Smooth muscle cell (in vitro differentiated cells): ENCODE measurements around the gene RELA. TPM values are rescaled to one million over a fixed set of nuclear protein-coding genes. Genes with fewer than 3 reads are reported as not detected.
A peak's percentile ranks its signal among the peaks of the same experiment; 100 is the strongest.

Experiments
- DNase-seq: peaks from one replicate; lab custom pipeline; 2025; ENCODE audit not compliant: unreplicated experiment; lab: John Stamatoyannopoulos, UW
- H2AFZ ChIP-seq: fragments of 200-600 bp; sonication (generic); 2 replicates; pipeline ENCODE4 v1.6.0; 2016; ENCODE audit warnings: antibody characterized with exemption, low read depth, mild to moderate bottlenecking
- H3F3A ChIP-seq: fragments of 200-600 bp; sonication (generic); 2 replicates; pipeline ENCODE4 v1.6.0; 2017; ENCODE audit warnings: antibody characterized with exemption, low read depth
- H3K27ac ChIP-seq: fragments of 200-600 bp; sonication (generic); 2 replicates; pipeline ENCODE4 v1.5.1; 2016; ENCODE audit warnings: low read depth, mild to moderate bottlenecking
- H3K27me3 ChIP-seq: fragments of 200-600 bp; sonication (generic); 2 replicates; pipeline ENCODE4 v1.6.1; 2016; ENCODE audit warnings: low read depth, mild to moderate bottlenecking
- H3K36me3 ChIP-seq: fragments of 200-600 bp; sonication (generic); 2 replicates; pipeline ENCODE4 v1.5.1; 2016; ENCODE audit warnings: low read depth
- H3K4me1 ChIP-seq: fragments of 200-600 bp; sonication (generic); 2 replicates; pipeline ENCODE4 v1.5.1; 2016; ENCODE audit warnings: low read depth
- H3K4me2 ChIP-seq: fragments of 200-600 bp; sonication (generic); 2 replicates; pipeline ENCODE4 v1.6.0; 2016; ENCODE audit warnings: mild to moderate bottlenecking
- H3K4me3 ChIP-seq: fragments of 200-600 bp; sonication (generic); 2 replicates; pipeline ENCODE4 v1.5.1; 2016; ENCODE audit warnings: mild to moderate bottlenecking
- H3K79me2 ChIP-seq: fragments of 200-600 bp; sonication (generic); 2 replicates; pipeline ENCODE4 v1.6.0; 2016; ENCODE audit warnings: low read depth, mild to moderate bottlenecking
- H3K9ac ChIP-seq: fragments of 200-600 bp; sonication (generic); 2 replicates; pipeline ENCODE4 v1.6.0; 2016; ENCODE audit warnings: low read depth
- H3K9me3 ChIP-seq: fragments of 200-600 bp; sonication (generic); replicated peaks from 2 replicates; pipeline ENCODE4 v1.5.1; 2016; ENCODE audit warnings: low read depth
- H4K20me1 ChIP-seq: fragments of 200-600 bp; sonication (generic); 2 replicates; pipeline ENCODE4 v1.6.0; 2016; ENCODE audit warnings: low read depth
- WGBS: methylation state at CpG from one replicate; pipeline ENCODE4 v1.1.7; 2016; ENCODE audit warnings: low lambda C conversion rate; 5-methylcytosine and 5-hydroxymethylcytosine counted together
- polyA plus RNA-seq: library from polyadenylated mRNA; unstranded; fragments of >200 nt; fragmentation: Nextera tagmentation; extraction: Ambion mirVana; gene quantifications from 2 replicates; pipeline ENCODE4 v1.2.1, GENCODE V29; 2016
- total RNA-seq: library from RNA; depleted of rRNA; stranded (reverse); fragments of >200 nt; gene quantifications from 2 replicates; pipeline ENCODE4 v1.2.3, GENCODE V29; 2014
- TF ChIP-seq, protein P1 (sequence below): fragments of 200-600 bp; sonication (generic); IDR thresholded peaks from 2 replicates; pipeline ENCODE4 v1.5.1; 2017; ENCODE audit warnings: borderline replicate concordance, mild to moderate bottlenecking, antibody characterized with exemption; ENCODE audit not compliant: insufficient read depth, poor library complexity, severe bottlenecking

Gene RELA
- total and polyA plus RNA-seq, 2 experiments from 2014 or later: 41.7 to 82.8 TPM

DNA sequence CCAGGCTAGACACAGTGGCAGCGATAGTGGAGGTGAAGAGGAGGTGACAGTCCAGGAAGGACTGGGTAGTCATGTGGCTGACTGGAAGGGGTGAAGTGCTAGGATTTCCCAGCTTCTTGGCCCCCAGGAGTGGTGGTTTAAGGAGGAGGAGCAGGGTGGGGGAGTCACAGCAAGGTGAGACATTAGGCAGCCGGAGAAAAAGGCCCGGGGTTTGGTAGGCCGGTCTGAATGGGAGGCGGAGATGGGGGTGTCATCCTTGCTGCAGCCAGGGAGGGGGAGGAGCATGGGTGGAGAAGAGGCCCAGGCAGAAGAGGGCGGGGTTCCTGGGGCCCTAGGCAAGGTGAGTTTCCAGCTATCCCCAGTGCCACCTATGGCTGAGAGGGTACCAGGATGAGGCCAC is 18.7 kb downstream of the RELA start:
- 65% methylated on average over 6 of the region's 6 CpGs for WGBS
- no peaks in the 10 kb centered on the region for H3K79me2 ChIP-seq
- H3K4me1 ChIP-seq: no peaks in the 10 kb centered on the region
- H3K27me3 ChIP-seq: no peaks in the 10 kb centered on the region
- H3K9me3 ChIP-seq: no peaks in the 10 kb centered on the region
- H2AFZ ChIP-seq: no peak overlapping the region
- no peaks in the 10 kb centered on the region for H3K36me3 ChIP-seq
- H3K9ac ChIP-seq: no peak overlapping the region
- no peak overlapping the region for H3K4me3 ChIP-seq
- H3F3A ChIP-seq: no peaks in the 10 kb centered on the region
- TF ChIP-seq, protein P1, sequence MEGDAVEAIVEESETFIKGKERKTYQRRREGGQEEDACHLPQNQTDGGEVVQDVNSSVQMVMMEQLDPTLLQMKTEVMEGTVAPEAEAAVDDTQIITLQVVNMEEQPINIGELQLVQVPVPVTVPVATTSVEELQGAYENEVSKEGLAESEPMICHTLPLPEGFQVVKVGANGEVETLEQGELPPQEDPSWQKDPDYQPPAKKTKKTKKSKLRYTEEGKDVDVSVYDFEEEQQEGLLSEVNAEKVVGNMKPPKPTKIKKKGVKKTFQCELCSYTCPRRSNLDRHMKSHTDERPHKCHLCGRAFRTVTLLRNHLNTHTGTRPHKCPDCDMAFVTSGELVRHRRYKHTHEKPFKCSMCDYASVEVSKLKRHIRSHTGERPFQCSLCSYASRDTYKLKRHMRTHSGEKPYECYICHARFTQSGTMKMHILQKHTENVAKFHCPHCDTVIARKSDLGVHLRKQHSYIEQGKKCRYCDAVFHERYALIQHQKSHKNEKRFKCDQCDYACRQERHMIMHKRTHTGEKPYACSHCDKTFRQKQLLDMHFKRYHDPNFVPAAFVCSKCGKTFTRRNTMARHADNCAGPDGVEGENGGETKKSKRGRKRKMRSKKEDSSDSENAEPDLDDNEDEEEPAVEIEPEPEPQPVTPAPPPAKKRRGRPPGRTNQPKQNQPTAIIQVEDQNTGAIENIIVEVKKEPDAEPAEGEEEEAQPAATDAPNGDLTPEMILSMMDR: no peak
- H3K27ac ChIP-seq: no peak overlapping the region
- H4K20me1 ChIP-seq: peaks cover under 1% of the 10 kb centered on the region
- no peak overlapping the region for H3K4me2 ChIP-seq
- DNase-seq: no peak

- Histone ChIP-seq H3K27ac (no peak overlapping the region), H3K4me3 (no peak overlapping the region), H3F3A (peaks cover 5% of the 10 kb centered on the region), H3K4me2 (peak overlapping the region; percentile 13), H3K9ac (no peak overlapping the region), H3K27me3 (no peaks in the 10 kb centered on the region), H3K36me3 (no peaks in the 10 kb centered on the region), H3K79me2 (no peaks in the 10 kb centered on the region), H4K20me1 (peaks cover 11% of the 10 kb centered on the region), H3K4me1 (peaks cover 10% of the 10 kb centered on the region), H2AFZ (no peak overlapping the region), H3K9me3 (no peaks in the 10 kb centered on the region)
- DNase-seq: no peak
- 36% methylated on average over 39 of the region's 49 CpGs for WGBS
- TF ChIP-seq, protein P1: no peak
These were observed 20.6 kb downstream of the RELA start for GRCh38 chr11:65642014-65642671.

DNA sequence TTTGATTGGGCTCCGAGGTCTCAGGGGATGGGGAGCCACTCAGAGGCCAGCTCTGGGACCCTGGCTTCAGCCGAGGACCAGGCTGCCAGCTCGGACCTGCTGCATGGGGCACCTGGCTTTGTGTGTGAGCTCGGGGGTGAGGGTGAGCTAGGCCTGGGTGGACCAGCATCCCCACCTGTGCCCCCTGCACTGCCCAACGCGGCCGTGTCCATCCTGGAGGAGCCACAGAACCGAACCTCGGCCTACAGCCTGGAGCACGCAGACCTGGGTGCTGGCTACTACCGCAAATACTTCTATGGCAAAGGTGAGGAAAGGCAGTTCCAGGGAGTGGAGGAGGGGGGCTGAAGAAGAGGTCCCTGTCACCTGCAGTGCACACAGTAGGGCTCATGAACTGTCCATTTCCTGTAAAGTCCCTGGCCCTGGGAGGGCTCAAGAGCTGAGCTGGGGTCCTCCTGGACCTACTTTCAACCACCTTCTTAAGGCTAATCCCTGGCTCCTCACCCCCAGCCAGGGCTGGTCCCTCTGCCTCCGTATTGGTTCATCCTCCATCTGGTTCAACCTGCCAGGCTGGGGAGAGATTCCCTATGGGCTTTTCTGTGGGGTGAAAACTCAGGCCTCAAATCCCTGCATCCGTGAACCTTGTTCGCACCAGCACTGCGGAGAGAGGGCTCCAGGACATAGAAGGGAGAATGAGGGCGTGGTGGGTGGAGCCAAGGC is 21.3 kb downstream of the RELA start:
- TF ChIP-seq, protein P1: no peak
- Histone ChIP-seq H3K9ac (no peak overlapping the region), H3K27me3 (no peaks in the 10 kb centered on the region), H3K4me1 (peaks cover 13% of the 10 kb centered on the region), H2AFZ (no peak overlapping the region), H3K9me3 (no peaks in the 10 kb centered on the region), H3K27ac (no peak overlapping the region), H3K4me2 (peak overlapping the region; percentile 13), H3K4me3 (no peak overlapping the region), H3F3A (peaks cover 11% of the 10 kb centered on the region), H3K36me3 (no peaks in the 10 kb centered on the region), H3K79me2 (no peaks in the 10 kb centered on the region), H4K20me1 (peaks cover 14% of the 10 kb centered on the region)
- 81% methylated on average over 15 of the region's 16 CpGs for WGBS
- no peak for DNase-seq
